SK-N-MC (cell line): Measurements from ENCODE around the gene RPAP3.

ENCODE experiments used
- DNase-seq: peaks from one replicate; pipeline ENCODE4 v3.0.0-alpha.2; 2011; ENCODE audit warnings: low read depth, low spot score
- H3K27ac ChIP-seq: fragments of 200-600 bp; sonication (generic); 2 replicates; pipeline ENCODE4 v1.5.1; 2016; ENCODE audit warnings: mixed run types
- H3K36me3 ChIP-seq: fragments of 200-600 bp; sonication (generic); 2 replicates; pipeline ENCODE4 v1.6.1; 2017; ENCODE audit warnings: antibody characterized with exemption, low read length, mixed read lengths; ENCODE audit not compliant: insufficient read depth
- H3K4me3 ChIP-seq: fragments of 200-600 bp; sonication (generic); 2 replicates; pipeline ENCODE4 v1.5.1; 2016
- H3K9ac ChIP-seq: fragments of 200-600 bp; sonication (generic); 2 replicates; pipeline ENCODE4 v1.8.0; 2017; ENCODE audit warnings: mixed run types, mixed read lengths; ENCODE audit not compliant: insufficient read length
- H3K9me3 ChIP-seq: fragments of 200-600 bp; sonication (generic); 2 replicates; pipeline ENCODE4 v1.6.1; 2017; ENCODE audit warnings: low read depth, mild to moderate bottlenecking, antibody characterized with exemption, low read length, moderate library complexity, mixed read lengths
- EZH2 ChIP-seq: fragments of 200-600 bp; sonication (generic); IDR thresholded peaks from one replicate; pipeline ENCODE4 v1.6.1; 2017; ENCODE audit warnings: antibody characterized with exemption
- FOXP2 ChIP-seq: optimal IDR thresholded peaks from 2 replicates; pipeline ENCODE3; 2011; ENCODE audit warnings: mild to moderate bottlenecking, moderate library complexity; ENCODE audit not compliant: insufficient read depth; ENCODE audit errors: extremely low read length, control extremely low read depth
- POLR2AphosphoS5 ChIP-seq: IDR thresholded peaks from 2 replicates; pipeline ENCODE4 v1.6.1; 2012; ENCODE audit warnings: mild to moderate bottlenecking, low read depth, low read length, borderline replicate concordance

Gene RPAP3

DNA sequence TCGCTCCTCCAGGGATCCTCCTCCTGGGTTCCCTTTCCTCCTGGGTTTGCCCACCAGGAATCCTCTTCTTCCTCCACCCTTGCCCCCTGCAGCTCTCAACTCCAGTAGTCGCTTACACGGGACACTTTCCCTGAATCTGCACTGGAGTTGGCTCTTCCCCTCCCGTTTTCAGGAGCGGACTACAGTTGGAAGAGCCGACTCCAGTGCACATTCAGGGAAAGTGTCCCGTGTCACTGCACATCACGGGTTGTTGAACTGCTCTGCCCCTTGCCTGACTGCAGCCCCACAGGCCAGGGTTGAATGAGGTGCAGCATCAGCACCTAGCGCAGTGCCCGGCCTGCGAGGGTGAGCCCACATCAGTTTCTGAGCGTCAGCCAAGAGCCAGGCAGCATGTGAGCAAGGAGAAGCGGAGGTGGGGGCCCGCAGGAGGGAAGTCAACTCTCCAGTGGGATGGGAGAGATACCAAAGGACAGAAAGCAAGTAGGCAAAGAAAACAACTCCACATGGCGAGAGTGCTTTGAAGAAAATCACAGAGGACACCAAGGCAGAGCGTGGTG, 39.7 kb upstream of the RPAP3 start:
- H3K9me3 ChIP-seq: no peaks in the 10 kb centered on the region
- no peaks in the 10 kb centered on the region for H3K36me3 ChIP-seq
- DNase-seq: no peak
- no peak overlapping the region for H3K4me3 ChIP-seq
- TF ChIP-seq FOXP2 (no peak), POLR2AphosphoS5 (no peak), EZH2 (no peak)
- H3K9ac ChIP-seq: no peak overlapping the region
- no peak overlapping the region for H3K27ac ChIP-seq

DNA sequence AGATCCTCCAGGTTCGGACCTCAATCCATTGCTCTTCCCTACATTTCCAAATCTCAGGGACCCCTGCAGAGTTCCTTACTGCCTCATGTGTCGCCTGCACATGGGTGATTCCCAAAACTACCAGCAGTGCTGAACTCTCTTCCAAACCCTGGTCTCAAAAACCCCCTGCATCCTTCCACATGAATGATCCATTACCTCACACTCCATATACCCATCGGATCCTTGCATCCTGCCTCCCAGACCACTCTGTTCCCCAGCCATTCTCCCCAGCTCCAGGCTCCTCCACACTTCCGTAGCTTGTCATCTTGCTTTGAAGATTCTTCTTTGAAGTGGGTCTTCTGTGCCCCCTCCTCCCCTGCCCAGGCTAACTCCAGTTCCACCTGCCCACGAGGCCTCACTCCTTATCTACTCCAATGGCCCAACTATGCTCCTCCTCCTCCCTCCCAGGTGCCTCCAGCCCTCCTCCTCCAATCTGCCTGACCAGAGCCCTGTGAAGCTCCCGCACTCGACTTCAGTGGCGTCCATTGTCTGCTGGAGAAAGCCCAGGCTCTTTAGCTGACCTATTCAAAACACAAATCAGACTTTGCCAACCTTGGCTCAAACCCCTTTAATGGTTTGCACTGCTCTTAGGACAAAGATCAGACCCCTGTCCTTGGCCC, 39.1 kb upstream of the RPAP3 start:
- no peak overlapping the region for H3K9ac ChIP-seq
- no peak overlapping the region for H3K27ac ChIP-seq
- TF ChIP-seq FOXP2: no peak
- TF ChIP-seq EZH2: no peak
- no peak for TF ChIP-seq POLR2AphosphoS5
- H3K4me3 ChIP-seq: no peak overlapping the region
- no peak for DNase-seq
- H3K9me3 ChIP-seq: no peaks in the 10 kb centered on the region
- H3K36me3 ChIP-seq: no peaks in the 10 kb centered on the region

DNA sequence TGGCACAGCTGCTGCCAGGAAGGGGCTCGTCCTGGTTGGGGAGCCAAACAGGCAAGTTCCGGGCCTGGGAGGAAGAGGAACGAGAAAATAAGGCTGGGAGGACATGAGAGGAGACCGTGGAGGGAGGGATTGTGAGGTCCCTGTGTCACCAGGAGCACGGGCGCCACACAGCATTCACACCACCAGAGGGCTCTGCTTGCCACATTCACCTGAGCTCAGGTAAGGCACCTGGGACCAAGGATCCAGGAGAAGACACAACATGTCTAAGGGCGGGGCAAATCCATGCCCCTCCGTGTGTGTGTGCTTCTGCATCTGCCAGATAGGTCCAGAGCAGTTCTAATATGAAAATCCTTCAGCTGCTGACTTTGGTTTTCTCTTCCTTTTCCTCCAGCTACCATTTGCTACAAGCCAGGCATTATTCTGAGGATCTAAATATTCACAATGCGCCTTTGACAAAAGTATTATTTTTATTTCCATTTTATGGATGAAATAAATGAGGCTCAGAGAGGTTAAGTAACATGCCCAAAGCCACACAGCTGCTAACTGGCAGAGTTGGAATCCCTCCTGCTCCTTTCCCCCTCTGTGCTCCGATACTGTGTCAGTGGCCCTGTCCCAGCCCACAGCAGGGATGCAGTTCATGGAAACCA, 38.3 kb upstream of the RPAP3 start:
- H3K36me3 ChIP-seq: no peaks in the 10 kb centered on the region
- no peak overlapping the region for H3K27ac ChIP-seq
- DNase-seq: no peak
- H3K9ac ChIP-seq: no peak overlapping the region
- H3K4me3 ChIP-seq: no peak overlapping the region
- TF ChIP-seq POLR2AphosphoS5: no peak
- TF ChIP-seq EZH2: no peak
- TF ChIP-seq FOXP2: no peak
- no peaks in the 10 kb centered on the region for H3K9me3 ChIP-seq

DNA sequence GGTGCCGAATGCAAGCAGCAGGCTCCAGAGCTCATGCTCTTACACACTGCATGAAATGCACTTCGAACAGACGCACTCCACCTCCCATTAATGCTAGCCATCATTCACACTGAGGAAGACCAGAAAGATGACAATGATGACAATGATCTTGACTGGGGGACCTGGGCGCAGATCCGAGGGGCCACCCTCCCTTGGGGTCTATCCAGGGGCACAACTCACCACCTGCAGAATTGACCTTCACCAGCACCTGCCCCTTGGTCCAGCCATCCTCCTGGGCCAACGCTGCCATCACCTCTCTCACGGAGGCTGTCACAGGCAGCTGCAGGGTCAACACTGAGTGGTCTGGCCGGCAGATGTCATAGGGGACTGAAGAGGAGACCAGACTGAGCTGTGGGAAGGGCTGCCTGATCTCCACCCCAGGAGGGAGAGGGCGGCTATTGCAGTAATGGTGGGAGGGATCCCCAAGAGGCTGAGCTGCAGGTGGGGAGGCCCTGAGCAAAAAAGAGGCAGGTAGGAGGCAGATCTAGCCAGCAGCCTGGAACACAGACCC, 37.6 kb upstream of the RPAP3 start:
- no peak overlapping the region for H3K9ac ChIP-seq
- H3K27ac ChIP-seq: no peak overlapping the region
- no peak for DNase-seq
- TF ChIP-seq FOXP2 (no peak), POLR2AphosphoS5 (no peak), EZH2 (no peak)
- H3K36me3 ChIP-seq: no peaks in the 10 kb centered on the region
- no peak overlapping the region for H3K4me3 ChIP-seq
- H3K9me3 ChIP-seq: no peaks in the 10 kb centered on the region

- no peaks in the 10 kb centered on the region for H3K9me3 ChIP-seq
- no peak for TF ChIP-seq EZH2
- no peak for TF ChIP-seq POLR2AphosphoS5
- TF ChIP-seq FOXP2: no peak
- H3K36me3 ChIP-seq: no peaks in the 10 kb centered on the region
- H3K27ac ChIP-seq: no peak overlapping the region
- H3K9ac ChIP-seq: no peak overlapping the region
- no peak overlapping the region for H3K4me3 ChIP-seq
- no peak for DNase-seq
Observed at GRCh38 chr12:47742253-47742825, 36.5 kb upstream of the RPAP3 start.

DNA sequence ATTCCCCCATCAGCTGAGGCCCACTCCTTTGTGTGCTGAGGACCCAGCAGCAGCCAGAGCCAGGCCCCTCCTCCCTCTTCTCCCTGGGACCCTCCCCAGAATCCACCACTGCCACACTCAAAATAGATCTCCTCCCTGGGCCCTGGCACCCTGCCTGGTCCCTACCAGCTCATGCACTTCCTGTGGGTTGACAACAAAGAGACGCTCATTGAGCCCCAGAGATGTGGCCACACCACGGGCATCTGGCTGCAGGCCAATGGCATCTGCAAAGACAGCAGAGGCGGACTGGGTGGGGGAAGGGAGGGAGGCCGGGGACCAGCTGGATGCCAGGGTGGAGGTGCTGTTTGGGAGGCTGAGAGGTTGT, 35.5 kb upstream of the RPAP3 start:
- Histone ChIP-seq H3K4me3 (peak overlapping the region; percentile 42), H3K27ac (peak overlapping the region; percentile 81), H3K9ac (no peak overlapping the region), H3K36me3 (no peaks in the 10 kb centered on the region), H3K9me3 (no peaks in the 10 kb centered on the region)
- TF ChIP-seq POLR2AphosphoS5: no peak
- TF ChIP-seq FOXP2: peak; percentile 82
- DNase-seq: peak; percentile 24

- Histone ChIP-seq H3K4me3 (peak overlapping the region; percentile 42), H3K9me3 (no peaks in the 10 kb centered on the region), H3K27ac (peak overlapping the region; percentile 81), H3K9ac (peak overlapping the region; percentile 59), H3K36me3 (no peaks in the 10 kb centered on the region)
- no peak for DNase-seq
- no peak for TF ChIP-seq EZH2
- TF ChIP-seq FOXP2: no peak
- TF ChIP-seq POLR2AphosphoS5: no peak
Observed at GRCh38 chr12:47740606-47741339, 34.9 kb upstream of the RPAP3 start.

DNA sequence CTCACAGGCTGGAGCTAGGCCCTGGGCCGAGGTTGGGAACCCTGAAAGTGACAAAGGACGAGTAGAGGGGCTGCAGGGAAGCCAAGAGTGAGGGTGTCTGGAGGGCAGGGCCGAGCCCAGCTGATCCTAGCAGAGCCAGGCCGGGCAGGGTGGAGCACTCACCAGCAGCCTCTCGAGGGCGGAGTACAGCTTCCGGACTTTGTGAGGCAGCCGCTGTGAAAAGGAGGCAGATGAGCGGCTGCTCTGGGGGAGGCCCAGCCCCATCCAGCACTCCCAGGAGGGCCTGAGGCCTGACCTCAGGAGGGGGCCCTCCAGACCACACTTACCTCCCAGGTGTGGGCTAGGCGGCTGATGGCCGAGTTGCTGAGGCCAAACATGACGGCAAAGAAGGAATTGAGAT, 34.1 kb upstream of the RPAP3 start:
- TF ChIP-seq POLR2AphosphoS5: no peak
- no peak for TF ChIP-seq FOXP2
- TF ChIP-seq EZH2: no peak
- Histone ChIP-seq H3K9me3 (no peaks in the 10 kb centered on the region), H3K4me3 (no peak overlapping the region), H3K9ac (no peak overlapping the region), H3K27ac (no peak overlapping the region), H3K36me3 (no peaks in the 10 kb centered on the region)
- DNase-seq: no peak
